Pons (tissue), 1 donor: ENCODE measurements around the gene UBQLN1.
A peak's percentile ranks its signal among the peaks of the same experiment; 100 is the strongest.
"Not testable (repeated sequence)": the region's sequence is repeated elsewhere in the genome, so short reads cannot be mapped to it uniquely, and the experiment has no call there.

Experiments used
- DNase-seq: peaks from one replicate; pipeline ENCODE4 v3.0.0-alpha.2; 2016; ENCODE audit warnings: low spot score

Gene UBQLN1

GRCh38 chr9:83630938-83631457 is 76.8 kb downstream of the UBQLN1 start:
- DNase-seq, result no peak

DNA sequence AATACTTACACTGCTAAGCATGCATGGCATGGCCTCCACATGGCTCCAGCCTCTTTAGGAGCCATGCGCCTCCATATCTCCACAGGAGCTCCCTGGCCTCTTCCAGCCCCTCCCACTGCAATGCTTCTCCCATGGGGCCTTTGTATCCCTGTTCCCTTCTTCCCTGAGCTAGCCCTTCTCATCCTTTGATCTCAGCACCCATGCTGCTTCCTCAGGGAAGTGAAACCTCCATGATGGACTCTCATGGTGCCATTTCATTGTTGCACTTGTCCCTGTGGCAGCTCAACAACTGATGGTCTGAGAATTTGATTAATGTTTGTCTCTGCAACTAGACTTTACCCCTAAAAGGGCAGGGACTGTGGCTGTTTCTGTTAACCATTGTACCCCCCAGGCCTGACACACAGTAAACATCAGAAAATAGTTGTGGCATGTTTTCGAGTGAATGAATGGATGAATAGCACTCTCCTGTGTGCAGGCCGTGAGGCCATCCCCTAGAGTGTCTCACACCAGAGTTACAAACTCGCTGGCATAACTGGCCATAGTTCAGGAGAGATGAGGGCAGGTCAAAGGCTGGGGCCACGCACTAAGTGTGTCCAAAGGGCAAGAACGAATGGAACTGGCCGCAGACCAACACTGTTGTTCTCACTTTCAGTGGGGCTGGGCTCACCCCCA is 78.2 kb downstream of the UBQLN1 start:
- DNase-seq, result no peak

- no peak for DNase-seq
Observed at GRCh38 chr9:83628540-83628939, 79.2 kb downstream of the UBQLN1 start.

DNA sequence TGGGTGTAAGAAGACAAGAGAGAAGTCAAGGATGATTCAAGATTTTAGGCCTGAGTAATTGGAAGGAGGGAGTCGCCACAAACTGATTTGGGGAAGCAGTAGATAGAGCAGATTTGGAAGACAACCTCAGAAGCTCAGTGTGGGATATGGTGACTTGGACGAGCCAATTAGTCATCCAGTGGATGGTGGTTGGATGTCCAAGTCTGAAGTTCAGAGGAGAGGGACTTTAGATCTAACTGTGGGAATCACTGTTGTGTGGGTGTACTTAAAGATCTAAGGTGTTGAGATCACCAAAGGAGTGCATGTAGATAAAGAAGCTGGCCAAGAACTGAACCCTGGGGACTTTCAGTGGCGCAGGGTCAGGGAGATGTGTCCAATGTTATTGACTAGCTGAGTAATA is 82.6 kb downstream of the UBQLN1 start:
- no peak for DNase-seq

- peak; percentile 42 for DNase-seq
Observed at GRCh38 chr9:83623679-83624076, 84.1 kb downstream of the UBQLN1 start.

- DNase-seq, result peak; percentile 65
Observed at GRCh38 chr9:83622939-83623678, 84.6 kb downstream of the UBQLN1 start, which contains the start of gene IDNK. Gene IDNK, plus strand, starts transcription at chr9:83623143. Its CDS starts 29 bp downstream, at chr9:83623172.

DNA sequence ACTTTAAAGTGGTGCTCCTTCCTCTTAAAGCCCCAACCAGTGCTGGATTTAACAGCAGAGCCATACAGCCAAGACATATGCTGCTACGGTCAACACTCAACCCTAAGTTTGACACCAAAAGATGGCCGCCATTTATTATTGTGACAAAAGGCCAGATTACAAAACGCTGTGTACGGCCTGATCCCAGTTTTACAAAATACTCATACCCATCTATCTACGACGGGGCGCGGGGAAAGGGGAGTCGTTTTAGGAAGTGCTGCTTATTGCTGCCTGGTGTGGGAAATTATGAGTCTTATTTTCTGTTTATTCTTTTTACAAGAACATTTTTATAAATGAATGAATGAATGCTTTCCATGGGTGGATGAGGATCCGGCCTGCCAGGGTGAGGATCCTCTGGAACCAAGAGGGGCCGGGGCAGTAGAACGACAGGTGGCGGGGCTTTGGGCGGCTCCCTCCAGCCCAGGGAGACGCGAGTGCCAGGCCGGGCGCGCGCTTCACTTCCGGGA is 85.3 kb downstream of the UBQLN1 start:
- DNase-seq, result peak; percentile 21

- DNase-seq, result peak; percentile 62
Observed at GRCh38 chr9:83620841-83621636, 86.7 kb downstream of the UBQLN1 start.

DNA sequence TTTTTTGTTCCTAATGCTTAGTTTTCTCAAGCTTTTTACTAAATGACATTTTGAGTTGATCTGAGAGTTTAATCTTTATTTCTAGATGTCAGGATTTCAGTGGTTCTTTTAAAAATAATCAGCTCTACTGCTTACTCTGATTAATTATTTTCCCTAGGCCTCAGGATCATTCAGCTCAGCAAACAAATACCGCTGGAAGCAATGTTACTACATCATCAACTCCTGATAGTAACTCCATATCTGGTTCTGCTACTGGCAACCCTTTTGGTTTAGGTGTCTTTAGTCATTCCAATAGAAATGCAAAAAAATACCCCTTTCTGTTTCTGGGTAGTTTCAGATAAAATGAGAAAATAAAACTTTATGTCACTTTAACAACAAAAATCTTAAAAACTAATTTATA is 90.5 kb downstream of the UBQLN1 start:
- no peak for DNase-seq

DNA sequence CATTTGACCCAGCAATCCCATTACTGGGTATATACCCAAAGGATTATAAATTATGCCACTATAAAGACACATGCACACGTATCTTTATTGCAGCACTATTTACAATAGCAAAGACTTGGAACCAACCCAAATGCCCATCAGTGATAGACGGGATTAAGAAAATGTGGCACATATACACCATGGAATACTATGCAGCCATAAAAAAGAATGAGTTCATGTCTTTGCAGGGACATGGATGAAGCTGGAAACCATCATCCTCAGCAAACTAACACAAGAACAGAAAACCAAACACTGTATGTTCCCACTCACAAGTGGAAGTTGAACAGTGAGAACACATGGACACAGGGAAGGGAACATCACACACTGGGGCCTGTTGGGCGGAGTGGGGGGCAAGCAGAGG is 94.5 kb downstream of the UBQLN1 start:
- DNase-seq, result not testable (repeated sequence)
